Activated gamma-delta T cell treated with anti-CD3 and anti-CD28 coated beads, Interleukin-2, amount 50 U/mL, for 16 hours (primary cell): Measurements from ENCODE around the gene TMEM17.
"Not testable (repeated sequence)": the region's sequence is repeated elsewhere in the genome, so short reads cannot be mapped to it uniquely, and the experiment has no call there.

Experiments
- DNase-seq: peaks from one replicate; pipeline ENCODE4 v3.0.0-alpha.2; 2020; ENCODE audit warnings: low read depth

The TMEM17 gene, protein sequence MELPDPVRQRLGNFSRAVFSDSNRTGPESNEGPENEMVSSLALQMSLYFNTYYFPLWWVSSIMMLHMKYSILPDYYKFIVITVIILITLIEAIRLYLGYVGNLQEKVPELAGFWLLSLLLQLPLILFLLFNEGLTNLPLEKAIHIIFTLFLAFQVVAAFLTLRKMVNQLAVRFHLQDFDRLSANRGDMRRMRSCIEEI

DNA sequence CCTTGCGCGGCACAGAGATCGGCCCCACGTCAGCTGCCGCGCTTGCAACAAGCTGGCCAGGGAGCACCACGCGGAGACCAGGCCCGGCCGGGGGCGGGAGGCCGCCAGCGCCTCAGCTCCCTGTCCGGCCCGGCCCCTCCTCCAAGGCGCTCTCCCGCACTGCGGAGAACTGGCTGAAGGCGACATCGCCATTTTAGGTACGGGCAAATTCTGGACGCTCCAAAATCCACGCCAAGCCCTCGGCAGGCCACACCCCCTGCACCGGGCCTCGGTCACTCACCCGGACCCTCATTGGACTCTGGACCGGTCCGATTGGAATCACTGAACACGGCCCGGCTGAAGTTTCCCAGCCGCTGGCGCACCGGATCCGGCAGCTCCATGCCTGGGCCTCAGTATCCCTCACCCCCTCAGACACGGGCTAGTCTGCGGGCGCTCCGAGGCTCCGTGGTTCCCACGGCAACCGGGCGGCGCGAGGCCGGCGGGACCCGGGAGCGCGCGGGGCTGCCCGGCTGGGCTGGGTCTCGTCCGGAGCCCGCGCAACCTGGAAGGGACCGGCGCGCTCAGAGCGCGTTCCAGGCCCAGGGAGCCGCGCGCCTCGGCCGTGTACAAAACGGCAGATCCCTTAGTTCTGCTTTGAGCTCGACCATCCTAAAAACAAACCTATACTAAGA, at the start of gene TMEM17:
TMEM17 (minus strand) TSS at position 446 of the 671 bp plus-strand sequence; CDS start at position 380, 66 bp downstream.
- no peak for DNase-seq

DNA sequence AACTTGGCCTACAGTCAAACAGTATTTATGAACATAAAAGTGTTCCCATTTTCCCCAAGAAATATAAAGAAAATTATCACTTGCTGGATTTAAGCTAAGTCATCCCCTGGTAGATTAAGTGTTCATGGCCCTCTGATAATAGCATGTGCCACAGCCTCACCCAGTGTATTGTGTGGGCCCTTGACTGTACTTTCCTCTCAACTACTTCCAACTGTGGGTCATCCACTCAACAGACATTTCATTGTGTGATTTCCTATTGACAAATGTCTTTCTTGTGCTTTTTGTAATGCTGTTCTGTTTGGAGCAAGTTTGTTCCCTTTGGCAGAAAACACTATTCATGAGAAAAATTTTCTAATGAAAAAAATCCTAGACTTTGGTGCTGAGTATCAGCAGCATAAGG, 48.4 kb upstream of the TMEM17 start:
- no peak for DNase-seq

DNA sequence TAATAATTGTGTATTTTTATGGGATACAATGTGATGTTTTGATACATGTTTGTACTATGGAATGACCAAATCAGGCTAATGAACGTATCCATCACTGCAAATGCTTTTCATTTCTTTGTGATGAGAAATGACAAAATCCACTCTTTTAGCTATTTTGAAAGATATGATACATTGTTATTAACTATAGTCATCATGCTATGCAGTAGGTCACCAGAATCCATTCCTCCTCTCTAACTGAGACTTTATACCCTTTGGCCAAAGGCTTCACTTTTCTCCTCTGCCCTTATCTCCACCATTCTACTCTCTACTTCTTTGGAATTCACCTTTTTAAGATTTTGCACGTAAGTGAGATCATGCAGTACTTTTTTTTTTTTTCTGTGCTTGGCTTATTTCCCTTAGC, 44.5 kb upstream of the TMEM17 start:
- no peak for DNase-seq

DNA sequence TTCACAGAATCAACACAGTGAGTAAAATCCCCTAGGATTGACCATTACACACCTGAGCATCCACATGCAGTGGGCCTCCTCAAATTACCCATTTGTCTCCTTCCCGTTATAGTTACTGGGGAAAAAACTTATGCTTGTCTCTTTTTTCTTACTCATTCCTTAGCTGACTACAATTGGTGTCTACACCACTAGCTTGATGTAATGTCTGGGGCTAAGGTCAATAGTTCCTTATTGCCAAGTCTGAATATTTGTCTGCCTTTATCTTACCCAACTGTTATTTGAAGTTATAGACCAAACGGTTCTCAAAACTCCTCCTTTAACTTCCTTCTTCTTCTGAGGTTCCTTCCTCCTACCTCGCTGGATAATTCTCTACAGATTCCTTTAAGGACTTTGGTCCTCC, 41.9 kb upstream of the TMEM17 start:
- no peak for DNase-seq

DNA sequence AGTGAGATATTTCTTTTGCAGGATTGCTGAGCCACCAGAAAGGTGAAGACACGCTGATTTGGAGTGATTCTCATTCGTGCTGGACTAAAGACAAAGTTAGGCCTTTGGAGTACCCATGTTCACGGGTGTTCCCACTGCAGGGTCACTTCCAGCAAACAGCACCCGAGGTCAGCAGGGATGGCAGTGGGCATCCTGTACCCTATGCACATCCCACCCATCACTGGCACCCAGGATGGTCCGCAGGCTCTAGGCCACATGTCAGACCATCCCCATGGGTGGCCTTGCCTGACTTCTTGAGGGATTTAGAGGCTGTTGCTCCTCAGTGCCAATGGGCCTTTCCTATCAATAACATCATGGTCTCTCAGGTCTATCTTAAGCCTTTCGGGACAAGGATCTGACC, 39.3 kb upstream of the TMEM17 start:
- DNase-seq = no peak

DNA sequence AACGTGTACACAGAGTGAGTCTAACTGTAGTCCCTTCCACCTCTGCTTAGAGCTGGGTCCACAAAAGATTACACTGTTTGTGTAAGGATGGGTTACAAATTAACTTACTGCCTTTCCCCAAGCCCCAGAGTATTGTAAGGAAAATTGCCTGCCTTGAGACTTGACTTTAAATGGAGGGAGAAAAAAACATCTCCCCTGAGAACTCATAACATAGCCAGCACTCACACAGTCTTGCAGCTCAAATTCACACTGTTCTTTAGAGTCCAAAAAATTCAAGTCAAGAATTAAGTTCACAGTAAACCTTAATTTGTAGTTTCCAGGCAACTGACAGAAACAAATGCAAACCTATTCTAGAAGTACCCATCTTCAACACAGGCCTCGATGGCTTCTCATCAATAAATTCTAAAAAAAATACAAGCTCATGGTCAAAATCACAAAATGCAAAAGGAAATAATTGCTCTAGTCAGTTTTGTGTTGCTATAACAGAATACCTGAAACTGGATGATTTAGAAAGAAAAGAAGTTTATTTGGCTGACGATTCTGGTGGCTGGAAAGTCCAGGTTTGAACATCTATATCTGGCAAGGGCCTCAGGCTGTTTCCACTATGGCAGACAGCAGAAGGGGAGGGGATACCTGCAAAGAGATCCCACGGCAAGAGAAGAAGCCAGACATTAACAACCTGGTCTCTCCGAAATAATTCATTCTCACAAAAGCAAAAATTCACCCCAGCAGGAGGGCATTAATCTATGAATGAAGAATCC, 34.6 kb upstream of the TMEM17 start:
- DNase-seq = no peak

DNA sequence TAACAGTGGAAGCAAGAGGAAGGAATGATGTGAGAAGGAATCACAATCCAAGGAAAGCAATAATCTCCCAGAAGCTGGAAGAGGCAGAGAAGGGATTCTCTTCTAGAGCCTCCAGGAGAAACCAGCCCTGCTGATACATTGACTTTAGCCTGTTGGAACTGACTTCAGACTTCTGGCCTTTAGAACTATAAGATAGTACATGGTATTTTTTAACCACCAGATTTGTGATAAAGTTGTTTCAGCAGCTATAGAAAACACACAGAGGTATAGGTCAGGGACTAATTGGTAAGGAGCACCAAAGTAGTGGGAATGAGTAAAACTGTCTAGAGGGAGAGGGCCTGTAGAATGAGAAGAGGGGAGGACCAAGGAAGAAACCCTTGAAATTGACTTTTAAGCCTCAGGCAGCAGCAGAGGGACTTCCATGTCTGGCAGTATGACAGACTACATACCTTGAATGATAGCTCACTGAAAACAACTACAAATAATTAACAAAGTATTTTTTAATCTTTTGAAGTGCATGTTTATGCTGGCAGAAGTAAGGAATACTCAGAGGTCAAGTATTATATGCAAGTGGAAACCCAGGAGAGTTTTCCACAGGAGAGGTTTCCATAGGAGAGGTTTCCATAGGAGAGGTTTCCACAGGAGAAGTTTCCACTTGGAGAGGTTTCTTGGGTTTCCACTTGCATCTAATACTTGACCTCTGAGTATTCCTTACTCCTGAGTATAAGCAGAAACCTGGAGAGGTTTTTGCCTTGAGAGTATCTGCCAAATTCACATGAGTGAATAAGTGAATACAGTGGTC, 33.8 kb upstream of the TMEM17 start:
- no peak for DNase-seq

DNA sequence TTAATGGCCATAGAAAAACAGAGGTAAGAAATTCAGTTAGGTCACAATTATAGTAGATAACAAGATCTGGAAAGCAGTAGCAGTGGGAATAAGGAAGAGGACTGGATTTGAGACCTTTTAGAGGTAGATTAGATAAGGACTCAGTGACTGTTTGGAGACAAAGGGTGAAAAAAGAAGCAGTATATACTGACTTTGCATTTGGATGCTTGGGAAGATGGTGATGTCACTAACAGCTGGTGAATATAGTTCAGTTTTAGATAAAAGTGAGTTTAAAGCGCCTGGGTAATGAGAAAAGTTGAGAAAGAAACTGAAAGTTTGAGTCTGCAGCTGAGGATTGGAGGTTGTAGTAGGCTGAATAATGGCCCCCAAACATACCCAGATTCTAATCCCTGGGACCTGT, 32.8 kb upstream of the TMEM17 start:
- DNase-seq = no peak

DNA sequence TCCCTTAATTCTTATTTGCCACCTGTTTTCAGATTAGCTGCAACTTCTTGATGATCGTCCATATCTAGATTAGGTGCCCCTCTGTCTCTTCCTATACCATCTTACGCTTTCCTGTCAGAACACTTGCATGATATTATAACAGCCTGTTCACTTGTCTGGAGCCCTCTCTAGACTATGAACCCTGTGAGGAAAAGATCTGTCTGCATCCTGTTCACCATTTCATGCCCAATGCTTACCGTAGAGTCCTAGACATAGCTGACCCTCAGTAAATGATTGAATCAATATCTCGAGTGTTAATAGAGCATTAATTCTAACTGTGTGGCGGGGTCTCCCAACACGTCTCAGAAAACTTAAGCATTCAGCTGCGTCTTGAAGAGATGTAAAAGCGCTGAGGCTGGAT, 31.8 kb upstream of the TMEM17 start:
- DNase-seq = no peak

DNA sequence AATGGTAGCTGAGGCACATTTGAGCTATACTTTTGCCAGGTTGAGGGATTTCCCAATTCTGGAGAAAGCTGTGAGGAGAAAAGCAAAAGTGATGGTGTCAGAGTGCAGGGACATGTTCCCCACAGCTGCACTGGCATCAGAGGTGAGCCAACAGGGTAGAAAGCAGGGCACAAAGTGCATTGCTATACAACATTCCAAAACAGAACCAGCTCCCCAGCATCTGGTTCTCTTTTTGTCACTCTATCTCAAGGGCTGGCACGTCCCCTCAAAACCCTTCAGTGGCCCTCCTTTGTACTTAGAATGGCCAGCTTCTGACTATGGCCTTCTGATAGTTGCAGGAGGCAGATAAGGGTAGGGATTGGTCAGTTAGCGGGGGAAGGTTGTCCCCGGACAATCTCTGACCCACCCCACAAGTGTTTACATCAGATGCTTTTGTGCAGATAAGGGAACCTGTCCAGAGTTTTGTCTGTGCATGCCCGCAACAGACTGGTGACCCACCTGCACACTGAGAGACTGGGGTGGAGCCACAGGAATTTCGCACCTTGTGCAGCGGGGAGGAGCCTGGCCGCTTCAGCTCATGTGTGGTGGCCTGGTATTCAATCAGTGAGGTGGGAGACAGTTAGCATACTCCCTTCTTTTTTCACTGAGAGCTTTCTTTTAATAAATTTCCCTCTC, 31.0 kb upstream of the TMEM17 start:
- DNase-seq = no peak

DNA sequence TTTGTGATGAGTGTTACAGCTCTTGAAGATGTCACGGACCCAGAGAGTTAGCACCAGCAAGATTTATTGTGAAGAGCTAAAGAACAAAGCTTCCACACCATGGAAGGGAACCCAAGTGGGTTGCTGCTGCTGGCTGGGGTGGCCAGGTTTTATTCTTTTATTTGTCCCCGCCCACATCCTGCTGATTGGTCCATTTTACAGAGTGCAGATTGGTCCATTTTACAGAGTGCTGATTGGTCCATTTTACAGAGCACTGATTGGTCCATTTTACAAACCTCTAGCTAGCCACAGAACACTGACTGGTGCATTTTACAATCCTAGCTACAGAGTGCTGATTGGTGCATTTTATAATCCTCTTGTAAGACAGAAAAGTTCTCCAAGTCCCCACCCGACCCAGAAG, 29.5 kb upstream of the TMEM17 start:
- not testable (repeated sequence) for DNase-seq

DNA sequence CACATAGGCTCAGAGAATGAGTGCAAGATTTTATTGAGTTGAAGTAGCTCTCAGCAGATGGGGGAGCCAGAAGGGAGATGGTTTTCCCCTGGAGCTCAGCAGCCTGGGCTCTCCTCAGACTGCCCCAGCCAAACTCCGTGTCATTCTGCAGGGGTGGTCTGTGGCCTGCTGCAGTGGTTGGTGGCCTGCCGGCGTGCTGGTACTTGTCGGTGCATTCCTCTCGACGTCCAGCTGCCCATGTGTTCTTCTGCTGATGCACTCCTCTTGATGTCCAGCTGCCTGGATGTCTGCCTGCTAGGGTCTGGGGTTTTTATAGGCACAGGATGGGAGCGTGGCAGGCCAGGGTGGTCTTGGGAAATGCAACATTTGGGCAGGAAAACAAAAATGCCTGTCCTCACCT, 25.6 kb upstream of the TMEM17 start:
- no peak for DNase-seq

DNA sequence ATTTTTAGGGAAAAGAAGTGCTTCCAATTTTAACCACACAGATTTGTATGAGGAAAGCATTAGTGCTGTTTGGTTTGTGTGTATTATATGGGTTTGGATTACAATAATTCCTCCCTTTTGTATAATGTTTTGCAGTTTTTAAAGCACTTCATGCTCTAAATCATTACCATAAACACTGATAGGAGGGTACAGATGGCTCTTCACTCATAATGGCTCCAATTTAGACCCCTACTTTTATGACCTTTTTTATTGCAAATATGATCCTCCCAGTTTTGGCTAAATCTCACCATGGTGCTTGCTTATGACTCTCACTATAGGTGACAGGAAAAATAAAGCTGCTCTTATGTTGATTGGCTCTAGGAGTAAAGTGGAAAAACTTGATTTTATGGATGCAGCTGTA, 23.8 kb upstream of the TMEM17 start:
- no peak for DNase-seq

DNA sequence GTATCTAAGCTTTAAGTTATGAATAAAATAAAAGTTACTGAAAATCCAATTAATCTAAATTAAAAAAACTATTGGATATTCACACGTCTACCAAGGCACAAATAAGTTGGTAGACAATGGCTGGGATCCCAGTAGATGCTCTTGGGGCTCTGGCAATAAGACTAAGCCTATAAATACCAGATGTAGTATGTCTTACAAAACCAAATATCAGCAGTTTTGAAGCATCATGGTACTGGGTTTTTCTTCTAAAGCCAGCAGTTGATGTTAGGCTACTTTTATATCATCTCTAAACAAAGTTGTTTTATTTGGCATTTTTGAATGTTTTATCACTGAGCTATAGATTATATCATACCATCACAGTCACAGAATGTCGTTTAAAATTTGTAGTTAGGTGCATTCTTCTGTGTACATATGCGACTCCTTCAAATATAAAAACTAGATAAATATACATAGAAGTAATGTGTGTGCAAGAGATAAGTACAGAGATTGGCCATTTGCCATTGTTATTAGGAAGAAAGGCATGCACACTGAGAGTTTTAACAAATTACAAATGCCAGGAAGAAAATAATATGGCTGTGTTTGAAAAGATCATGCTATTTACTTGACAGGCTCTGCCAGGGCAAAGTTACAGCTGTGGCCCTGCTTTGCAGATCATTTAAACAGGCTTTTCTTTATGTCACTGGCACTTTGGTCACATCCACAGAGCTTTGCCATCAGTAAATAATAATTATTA, 21.6 kb upstream of the TMEM17 start:
- DNase-seq = no peak

DNA sequence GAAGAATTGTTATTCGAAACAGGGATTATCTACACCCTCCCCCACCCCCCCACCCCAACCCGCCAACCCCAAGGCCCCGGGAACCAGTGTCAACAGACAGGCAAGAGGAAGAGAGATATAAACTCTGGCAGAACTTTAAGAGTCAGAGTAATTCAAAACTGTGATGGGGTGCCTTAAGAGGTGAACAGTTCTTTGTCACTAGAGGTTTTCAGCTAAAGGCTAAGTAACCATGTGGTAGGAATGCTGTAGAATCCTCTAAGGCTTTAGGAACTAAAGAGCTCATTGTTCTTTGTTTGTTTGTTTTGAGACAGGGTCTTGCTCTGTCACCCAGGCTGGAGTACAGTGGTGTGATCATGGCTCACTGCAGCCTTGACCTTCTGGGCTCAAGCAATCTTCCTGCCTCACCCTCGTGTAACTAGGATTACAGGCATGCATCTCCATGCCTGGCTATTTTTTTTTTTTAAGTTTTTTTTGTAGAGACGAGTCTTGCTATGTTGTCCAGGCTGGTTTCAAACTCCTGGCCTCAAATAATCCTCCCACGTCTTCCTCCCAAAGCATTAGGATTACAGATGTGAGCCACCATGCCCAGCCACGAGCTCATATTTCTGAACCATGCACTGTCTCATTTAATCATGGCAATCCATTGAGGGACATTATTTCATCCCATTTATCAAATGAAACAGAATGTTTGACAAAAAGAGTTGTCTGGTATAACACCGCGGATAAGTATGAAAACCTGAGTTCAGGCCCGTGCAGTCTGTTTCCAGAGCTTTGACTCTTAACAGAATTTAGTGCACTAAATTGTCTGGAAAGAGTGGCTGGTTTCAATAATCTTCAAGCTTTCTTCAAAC, 20.8 kb upstream of the TMEM17 start:
- DNase-seq = no peak

DNA sequence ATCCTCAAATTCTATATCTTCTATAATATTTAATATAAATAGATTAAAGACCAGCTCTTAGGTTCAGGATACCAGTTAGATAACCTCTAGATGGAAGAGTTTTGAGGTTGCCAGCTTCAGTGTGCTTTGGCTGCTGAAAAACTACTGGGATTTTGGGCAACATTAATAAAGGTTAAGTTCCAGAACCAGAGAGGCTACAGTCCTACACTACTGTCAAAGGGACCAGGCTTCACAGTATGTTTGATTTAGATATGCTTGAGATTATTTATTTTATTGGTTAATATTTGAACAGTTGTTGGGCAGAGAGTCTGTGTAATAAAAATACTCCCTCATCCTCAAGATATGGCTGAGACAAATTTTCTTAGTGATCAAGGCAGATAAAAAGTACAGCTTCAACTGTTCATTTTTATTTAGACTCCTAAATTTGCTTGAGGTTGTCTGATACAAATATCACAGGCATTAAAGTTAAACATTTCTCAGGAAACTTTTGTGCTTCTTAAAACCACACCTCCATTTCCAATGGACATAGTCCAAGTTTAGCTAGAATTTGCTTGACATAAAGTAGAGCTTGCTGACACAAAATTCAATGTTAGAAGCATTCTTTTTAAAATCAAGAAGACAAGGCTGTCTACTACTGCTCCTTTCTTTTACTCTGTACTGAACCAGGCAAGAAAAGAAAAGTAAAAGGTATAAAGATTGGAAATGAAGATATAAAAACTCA, 19.7 kb upstream of the TMEM17 start:
- DNase-seq = no peak

DNA sequence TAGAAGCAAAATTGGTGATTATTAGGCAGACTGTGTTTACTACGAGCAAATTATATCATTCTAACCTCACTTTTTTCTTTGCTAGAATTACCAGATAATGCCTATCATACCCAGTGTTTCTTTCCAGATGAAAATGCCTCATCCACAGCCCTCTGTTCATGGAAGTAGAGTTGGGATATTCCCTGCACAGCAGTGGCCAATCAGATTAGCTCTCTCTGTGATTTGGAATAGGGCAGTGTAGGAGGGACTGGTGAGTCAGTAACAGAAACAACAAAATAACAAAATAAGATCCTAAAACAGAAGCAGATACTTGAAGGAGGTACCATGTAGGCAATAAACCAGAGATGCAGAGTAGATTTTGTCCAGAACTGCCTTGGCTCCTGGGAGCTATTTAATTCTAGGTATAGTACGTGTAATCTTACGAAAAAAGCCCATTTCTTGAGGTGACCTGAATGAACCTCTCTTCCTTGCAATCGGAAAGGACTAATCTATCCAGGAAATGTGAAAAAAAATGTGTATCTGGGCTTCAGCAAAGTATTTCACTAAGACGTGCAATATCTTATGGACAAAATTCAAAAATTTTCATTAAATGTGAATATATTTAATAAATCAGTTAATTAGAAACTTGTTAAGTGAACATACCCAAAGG, 18.4 kb upstream of the TMEM17 start:
- no peak for DNase-seq

DNA sequence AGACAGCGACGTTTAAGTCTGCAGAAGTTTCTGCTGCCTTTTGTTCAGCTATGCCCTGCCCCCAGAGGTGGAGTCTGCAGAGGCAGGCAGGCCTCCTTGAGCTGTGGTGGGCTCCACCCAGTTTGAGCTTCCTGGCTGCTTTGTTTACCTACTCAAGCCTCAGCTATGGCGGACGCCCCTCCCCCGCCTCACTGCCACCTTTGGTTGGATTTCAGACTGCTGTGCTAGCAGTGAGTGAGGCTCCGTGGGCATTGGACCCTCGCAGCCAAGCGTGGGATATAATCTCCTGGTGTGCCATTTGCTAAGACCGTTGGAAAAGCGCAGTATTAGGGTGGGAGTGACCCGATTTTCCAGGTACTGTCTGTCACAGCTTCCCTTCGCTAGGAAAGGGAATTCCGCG, 15.1 kb upstream of the TMEM17 start:
- DNase-seq = not testable (repeated sequence)

DNA sequence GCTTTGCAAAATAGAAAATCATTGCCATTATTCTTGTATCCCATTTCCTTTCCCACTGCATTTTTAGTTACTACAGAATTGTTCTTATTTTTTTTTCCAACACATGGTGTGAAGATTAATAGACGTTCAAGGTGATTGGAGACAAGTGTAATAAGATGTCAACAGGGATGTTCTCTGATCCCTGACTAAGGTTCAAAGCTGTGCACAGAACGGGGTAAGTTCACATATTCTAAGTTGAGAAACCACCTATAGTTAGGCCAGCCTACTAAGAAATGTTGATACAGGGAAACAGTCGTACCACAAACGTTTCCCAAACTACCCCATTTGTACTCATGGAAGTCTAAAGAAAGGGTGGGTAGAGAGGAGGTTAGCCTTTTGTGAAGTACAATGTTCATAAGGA, 6.4 kb upstream of the TMEM17 start:
- DNase-seq = no peak
